NCI-H526 (cell line): ENCODE data around the gene CNIH4.
"Not testable (repeated sequence)": the region's sequence is repeated elsewhere in the genome, so short reads cannot be mapped to it uniquely, and the experiment has no call there.

Experiments used
- DNase-seq, 2 experiments: peaks; one replicate each; lab custom pipeline; 2025; lab: John Stamatoyannopoulos, UW

The CNIH4 gene

GRCh38 chr1:224349716-224350115 lies 7.0 kb upstream of the CNIH4 start:
- DNase-seq, result not testable (repeated sequence)

GRCh38 chr1:224352436-224353085 lies 4.1 kb upstream of the CNIH4 start:
- DNase-seq, result not testable (repeated sequence)

GRCh38 chr1:224353975-224354925 lies 2.4 kb upstream of the CNIH4 start:
- no peak for DNase-seq

DNA sequence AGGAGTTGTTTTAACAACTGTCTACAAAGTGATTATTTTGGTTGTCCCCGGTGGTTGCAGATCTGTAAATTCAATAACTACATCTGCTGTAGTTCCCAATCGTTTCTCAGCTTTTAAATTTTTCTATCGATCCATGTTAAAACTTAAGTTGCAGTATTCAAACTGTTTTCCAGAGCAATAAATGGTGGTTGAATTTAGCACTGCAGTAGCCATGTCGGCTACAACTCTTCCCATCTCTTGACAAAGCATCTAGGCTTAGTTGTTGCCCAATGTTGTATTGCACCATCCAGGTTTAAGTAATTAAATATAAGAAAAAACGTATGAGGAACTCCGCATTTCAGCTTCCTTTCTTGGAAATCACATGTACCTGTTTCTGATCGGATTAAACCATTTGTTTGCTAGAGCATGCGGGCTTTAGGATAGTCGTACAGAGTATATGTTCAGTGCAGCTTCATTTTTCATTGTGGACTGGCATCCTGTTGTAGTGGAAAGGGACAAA lies 996 bp downstream of the CNIH4 start:
- DNase-seq, result no peak

- no peak for DNase-seq
Measured at GRCh38 chr1:224358237-224358636, 1.6 kb downstream of the CNIH4 start.

DNA sequence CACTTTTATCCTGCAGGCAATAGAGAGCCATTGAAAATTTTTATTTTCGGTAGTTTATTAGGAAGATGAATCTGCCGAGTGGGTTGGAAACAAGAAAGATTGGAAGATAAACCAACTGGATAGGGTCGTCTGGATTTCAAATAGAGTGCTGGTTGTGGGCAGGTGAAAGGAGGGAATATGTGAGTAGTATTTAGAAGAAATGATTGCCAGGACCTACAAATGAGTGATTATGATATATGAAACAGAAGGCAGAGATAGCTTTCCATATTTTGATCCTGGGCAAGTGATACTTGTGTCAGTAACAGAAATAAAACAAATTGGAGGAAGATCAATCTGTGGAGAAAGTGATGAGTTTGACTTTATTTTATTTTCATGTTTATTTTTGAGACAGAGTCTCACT lies 2.5 kb downstream of the CNIH4 start:
- DNase-seq, result no peak

GRCh38 chr1:224368409-224368808 lies 11.7 kb downstream of the CNIH4 start:
- no peak for DNase-seq

DNA sequence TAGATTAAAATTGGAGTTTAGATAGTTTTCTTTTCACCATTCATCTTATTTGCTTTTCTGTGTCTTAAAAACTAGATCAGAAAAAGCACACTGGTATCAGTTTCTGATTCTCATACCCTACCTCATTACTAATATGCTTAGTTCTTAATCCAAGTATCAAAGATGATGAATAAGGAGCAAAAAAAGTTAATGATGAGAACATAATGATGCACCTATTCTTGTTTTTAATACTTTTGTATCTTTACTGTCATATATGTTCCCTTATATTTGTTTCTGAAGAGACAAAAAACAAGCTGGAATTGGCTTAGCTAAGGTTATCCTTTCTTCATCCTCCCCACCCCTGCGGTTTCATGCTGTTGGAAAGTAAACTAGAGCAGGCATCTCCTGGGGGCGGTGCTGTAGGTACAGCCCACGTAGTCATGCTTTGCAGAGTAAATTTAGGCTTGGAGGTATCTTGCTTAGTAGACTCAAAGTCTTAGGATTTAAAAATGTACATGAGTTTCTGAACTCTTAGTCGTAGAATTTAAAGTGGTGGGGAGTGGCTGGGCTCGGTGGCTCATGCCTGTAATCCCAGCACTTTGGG lies 16.4 kb downstream of the CNIH4 start:
- no peak for DNase-seq

DNA sequence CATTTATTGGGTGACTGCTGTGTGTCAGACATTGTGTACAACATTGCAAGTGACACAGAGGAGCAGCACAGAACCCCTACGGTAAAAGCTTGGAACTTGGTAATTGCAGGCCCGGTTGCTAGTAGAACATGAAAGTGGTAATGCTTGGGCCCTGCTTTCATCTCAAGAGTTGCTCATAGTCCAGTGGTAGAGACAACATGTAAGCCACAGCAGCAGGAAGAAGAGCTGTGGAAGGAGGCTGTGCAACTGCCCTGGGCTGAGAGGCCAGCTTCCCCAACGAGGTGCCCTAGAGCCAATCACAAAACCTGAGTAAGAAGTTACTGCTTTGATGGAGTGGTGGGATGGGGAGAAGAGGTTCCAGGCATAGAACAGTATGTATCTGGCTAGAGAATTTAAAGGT lies 18.4 kb downstream of the CNIH4 start:
- DNase-seq, result no peak

GRCh38 chr1:224377676-224378006 lies 21.0 kb downstream of the CNIH4 start:
- no peak for DNase-seq

GRCh38 chr1:224378855-224379631 lies 22.4 kb downstream of the CNIH4 start:
- no peak for DNase-seq

- DNase-seq, result no peak
Measured at GRCh38 chr1:224380003-224380402, 23.3 kb downstream of the CNIH4 start.

DNA sequence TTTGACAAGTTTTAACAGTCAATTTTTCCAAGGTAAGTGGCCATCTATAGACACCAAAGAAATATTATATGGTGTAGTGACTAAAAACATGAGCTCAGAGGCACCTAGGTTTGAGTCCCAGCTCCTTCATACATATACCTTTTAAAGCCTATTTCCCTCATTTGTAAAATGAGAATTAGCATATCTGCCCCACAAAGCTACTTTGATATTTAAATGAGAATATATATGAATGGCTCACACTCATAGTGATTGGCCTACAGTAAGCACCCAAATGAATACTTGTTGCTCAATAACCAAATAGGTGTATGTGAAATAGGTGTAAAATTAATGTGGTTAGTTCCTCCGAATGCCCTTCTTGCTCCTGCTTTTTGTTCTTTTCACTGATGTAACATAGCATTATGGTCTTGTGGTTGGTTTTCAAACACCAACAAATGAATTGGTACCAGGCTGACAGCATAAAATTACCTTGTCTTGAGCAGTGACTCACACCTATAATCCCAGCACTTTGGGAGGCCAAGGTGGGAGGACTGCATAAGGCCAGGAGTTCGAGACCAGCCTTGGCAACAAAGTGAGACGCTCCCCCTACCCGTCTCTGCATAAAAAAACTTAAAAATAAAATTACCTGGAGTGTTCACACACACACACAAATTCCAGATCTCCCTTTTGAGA lies 25.3 kb downstream of the CNIH4 start:
- DNase-seq, result no peak

DNA sequence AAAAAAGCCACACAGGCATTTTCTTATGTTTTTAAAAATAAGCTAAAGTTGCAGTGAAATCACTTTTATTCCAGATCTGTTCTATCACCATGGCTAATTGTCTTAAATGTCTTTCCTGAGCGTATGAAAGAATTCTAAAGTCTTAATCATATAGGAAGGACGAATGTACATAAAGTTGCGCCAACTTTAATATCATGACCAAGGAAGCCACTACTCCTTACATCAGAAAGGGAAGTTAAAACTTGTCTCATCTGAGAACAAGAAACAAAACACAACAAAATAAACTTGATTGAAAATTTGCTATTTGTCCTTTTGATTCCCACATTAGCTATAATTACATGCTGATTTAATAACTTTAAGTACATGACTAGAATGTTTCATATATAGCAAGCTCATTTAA lies 26.5 kb downstream of the CNIH4 start:
- DNase-seq, result no peak

DNA sequence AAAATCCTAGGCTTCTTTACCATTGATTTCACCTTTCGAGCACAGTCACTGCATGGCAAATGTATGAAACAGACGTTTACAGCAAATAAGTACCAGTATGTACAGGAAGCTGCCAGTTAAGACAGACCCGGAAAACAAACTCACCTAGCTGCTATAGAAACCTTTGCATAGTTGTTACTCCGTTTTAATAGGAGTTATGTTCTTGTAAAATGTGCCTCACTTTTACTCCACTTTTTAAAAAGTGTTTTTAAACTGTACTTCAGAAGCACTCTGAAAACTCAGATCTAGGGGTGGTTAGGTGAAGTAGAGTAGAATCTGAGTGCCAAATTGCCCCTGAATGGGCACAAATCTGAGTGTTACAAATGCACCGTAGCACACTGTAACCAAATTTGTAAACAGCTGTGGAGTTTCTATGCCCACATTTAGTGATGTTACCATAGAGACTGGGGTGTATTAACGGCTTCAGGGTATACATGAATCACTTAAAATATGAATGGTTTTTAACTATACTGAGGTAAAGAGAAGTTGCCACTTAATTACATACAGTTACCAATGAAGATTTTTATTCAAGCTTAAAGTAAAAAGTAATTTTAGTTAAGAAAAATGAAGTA lies 30.7 kb downstream of the CNIH4 start:
- DNase-seq, result no peak

DNA sequence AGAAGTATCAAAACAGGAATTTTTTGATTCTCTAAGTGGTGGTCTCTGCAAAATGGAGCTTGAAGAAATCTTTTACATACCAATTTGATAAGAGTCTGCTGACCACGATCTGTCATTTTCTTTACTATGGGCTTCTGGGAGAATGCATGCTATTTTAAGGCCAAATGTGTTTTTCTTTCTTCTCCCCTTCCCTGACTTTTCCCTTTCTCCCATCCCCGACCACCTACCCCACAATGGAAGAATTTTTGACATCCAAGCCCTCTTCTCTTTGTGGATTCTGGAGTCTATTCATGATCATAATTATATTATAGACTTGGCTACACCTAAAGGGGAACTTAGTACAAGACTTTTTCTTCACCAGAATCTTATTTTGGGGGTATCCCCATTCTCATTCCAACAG lies 31.3 kb downstream of the CNIH4 start:
- no peak for DNase-seq

DNA sequence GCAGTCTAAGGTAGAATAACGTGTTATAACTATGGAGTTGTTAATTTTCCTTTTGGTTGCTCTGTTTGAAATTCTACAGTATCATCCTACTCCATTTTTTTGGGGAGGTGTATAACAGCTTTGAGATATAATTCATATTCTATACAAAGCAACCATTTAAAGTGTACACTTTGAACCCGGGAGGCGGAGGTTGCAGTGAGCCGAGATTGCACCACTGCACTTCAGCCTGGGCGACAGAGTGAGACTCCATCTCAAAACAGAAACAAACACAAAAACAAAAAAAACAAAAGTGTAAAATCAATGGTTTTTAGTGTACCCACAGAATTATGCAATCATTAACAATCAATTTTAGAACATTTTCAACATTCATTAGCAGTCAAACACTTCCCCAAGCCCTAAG lies 33.8 kb downstream of the CNIH4 start:
- DNase-seq, result no peak

GRCh38 chr1:224392411-224393249 lies 36.0 kb downstream of the CNIH4 start:
- DNase-seq, result no peak

DNA sequence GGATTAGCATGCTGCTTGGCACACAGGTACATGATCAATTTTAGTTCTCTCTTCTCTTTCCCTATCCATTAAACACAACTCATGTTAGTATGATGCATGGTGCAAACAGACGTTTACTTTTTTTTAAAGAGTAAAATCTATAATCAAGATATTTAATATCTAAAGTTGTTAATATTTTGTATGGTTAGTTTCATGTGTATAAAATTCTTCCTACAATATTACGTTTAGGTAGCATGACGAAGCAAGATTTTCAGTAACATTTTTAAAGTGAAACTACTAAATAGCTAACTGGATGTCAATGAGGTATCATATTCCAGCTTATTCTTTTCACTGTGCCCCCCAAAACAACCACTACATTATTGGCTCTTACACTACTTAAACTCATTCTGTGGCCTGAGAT lies 36.6 kb downstream of the CNIH4 start:
- DNase-seq, result no peak

- DNase-seq, result no peak
Measured at GRCh38 chr1:224399887-224400286, 43.2 kb downstream of the CNIH4 start.
